D721Med (cell line): Measurements from ENCODE around the gene SERPINF2.
"Not testable (repeated sequence)": the region's sequence is repeated elsewhere in the genome, so short reads cannot be mapped to it uniquely, and the experiment has no call there.

Experiments
- DNase-seq: peaks from one replicate; pipeline ENCODE4 v3.0.0; 2011; ENCODE audit warnings: low spot score; ENCODE audit not compliant: insufficient read length
- FAIRE-seq: peaks from 2 replicates; lab custom pipeline; 2011; peaks lifted over from hg19 to GRCh38; lab: Jason Lieb, UNC
- CTCF ChIP-seq: IDR thresholded peaks from 2 replicates; pipeline ENCODE4 v1.5.1; 2012; ENCODE audit warnings: mild to moderate bottlenecking, control low read depth; ENCODE audit not compliant: insufficient read depth; ENCODE audit errors: missing control alignments

SERPINF2 gene

GRCh38 chr17:1707107-1707506, 35.6 kb upstream of the SERPINF2 start:
- TF ChIP-seq CTCF: no peak
- FAIRE-seq: no peak
- no peak for DNase-seq

- FAIRE-seq, DNase-seq: not testable (repeated sequence)
These were observed 33.8 kb upstream of the SERPINF2 start for GRCh38 chr17:1708791-1709346.

DNA sequence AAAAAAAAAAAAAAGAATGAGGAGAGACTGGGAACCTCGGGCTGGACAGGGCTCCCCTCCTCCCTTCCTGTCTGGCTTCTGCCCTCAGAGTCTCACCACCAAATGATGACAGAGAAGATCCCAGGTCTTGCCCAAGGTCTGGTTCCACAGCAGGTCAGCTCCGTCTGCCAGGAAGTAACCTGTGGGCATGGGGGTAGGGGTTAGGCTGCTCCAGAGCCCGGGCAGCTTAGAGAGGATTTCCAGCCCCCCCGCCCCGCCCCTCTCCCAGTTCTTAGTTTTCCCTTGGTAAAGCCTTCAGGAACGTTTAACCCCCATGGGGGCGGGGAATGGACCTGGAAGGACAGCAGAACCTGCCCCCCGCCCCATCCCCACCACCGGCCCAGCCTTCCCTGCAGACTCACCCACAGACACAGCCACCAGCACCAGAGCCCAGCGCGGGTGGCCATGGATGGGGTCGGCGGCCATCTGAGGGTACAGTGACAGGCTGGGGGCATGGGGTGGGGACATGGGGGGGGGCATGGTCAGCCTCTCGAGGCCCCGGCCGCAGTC, 33.2 kb upstream of the SERPINF2 start:
- FAIRE-seq: no peak
- no peak for TF ChIP-seq CTCF
- DNase-seq: no peak

DNA sequence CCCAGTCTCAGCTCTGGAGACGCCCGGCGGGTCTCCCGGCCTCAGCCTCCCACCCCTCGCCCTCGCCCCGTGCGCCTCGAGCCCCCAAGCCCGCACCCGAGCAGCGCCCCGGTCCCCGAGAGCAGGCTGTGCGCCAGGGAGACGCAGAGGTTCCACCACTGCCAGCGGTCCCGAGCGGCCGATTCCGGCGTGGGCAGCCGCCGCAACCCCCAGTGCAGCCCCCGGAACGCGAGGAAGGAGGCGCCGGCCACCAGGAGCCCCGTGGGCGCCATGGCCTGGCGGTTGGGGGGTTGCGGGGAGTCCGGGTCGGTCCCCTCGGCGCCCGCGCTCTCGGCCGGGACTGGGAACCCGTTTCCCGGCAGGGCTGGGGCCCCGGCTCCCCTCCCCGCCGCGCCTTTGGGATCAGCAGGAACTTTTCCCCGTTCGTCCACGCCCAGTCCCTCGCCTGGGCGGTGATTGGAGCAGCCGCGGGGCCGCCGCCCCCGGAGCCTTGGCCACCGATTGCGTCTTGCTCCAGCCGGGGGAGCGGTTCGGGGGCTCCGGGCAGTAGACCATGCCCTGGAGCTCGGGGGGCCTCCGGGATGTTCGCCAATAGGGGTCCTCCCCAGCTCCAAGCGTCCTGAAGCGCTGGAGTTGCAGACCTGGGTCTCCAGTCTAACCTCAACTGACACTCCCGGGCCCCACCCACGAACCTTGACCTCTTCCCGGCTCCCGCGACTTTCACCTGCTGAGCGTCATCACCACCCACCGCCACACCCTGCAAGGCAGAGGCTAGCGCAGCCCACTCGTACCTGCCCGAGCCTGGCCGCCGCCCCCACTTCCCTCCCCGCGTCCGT, 32.5 kb upstream of the SERPINF2 start, which contains the start of gene TLCD2:
TSS of gene TLCD2 (minus strand) at position 407 of the 836 bp plus-strand sequence. CDS start at position 272, 135 bp downstream.
- TF ChIP-seq CTCF: no peak
- FAIRE-seq (no peak), DNase-seq (peak; percentile 89)

- TF ChIP-seq CTCF: no peak
- FAIRE-seq (no peak), DNase-seq (no peak)
These were observed 31.7 kb upstream of the SERPINF2 start for GRCh38 chr17:1710807-1711553.

- DNase-seq: no peak
- FAIRE-seq: no peak
- TF ChIP-seq CTCF: no peak
These were observed 30.9 kb upstream of the SERPINF2 start for GRCh38 chr17:1711804-1712203.

GRCh38 chr17:1712271-1712670, 30.4 kb upstream of the SERPINF2 start:
- DNase-seq: no peak
- FAIRE-seq: no peak
- no peak for TF ChIP-seq CTCF
